Osteoblast (primary cell): Measurements from ENCODE around the gene HIRA. TPM values are rescaled to one million over a fixed set of nuclear protein-coding genes. Genes with fewer than 3 reads are reported as not detected.

Experiments used
- DNase-seq: peaks from one replicate; pipeline ENCODE4 v3.0.0; 2011; ENCODE audit warnings: low spot score, mixed read lengths; ENCODE audit not compliant: insufficient read length; ENCODE audit errors: missing footprints
- H2AFZ ChIP-seq: 2 replicates; pipeline ENCODE4 v1.6.0; 2011; ENCODE audit warnings: mild to moderate bottlenecking, low read length
- H3K27ac ChIP-seq: 2 replicates; pipeline ENCODE4 v1.5.1; 2011; ENCODE audit warnings: mild to moderate bottlenecking, low read depth, low read length, moderate library complexity
- H3K27me3 ChIP-seq: 2 replicates; pipeline ENCODE4 v1.6.0; 2012; ENCODE audit warnings: mild to moderate bottlenecking, control low read depth, inconsistent platforms, low read length, moderate library complexity; ENCODE audit not compliant: insufficient read depth
- H3K36me3 ChIP-seq: 2 replicates; pipeline ENCODE4 v1.5.1; 2011; ENCODE audit warnings: mild to moderate bottlenecking, low read length, control low read depth, moderate library complexity; ENCODE audit not compliant: insufficient read depth
- H3K4me1 ChIP-seq: 2 replicates; pipeline ENCODE4 v1.5.1; 2011; ENCODE audit warnings: mild to moderate bottlenecking, low read length, control low read depth, moderate library complexity; ENCODE audit not compliant: insufficient read depth
- H3K4me2 ChIP-seq: 2 replicates; pipeline ENCODE4 v1.6.0; 2011; ENCODE audit warnings: mild to moderate bottlenecking, low read length; ENCODE audit not compliant: insufficient read depth
- H3K4me3 ChIP-seq: fragments of 200-600 bp; sonication (generic); 3 replicates; pipeline ENCODE4 v1.5.1; 2012; ENCODE audit warnings: mild to moderate bottlenecking, low read length, inconsistent platforms; ENCODE audit not compliant: insufficient read depth
- H3K79me2 ChIP-seq: 2 replicates; pipeline ENCODE4 v1.6.0; 2012; ENCODE audit warnings: mild to moderate bottlenecking, low read length, control low read depth, inconsistent platforms; ENCODE audit not compliant: insufficient read depth
- H3K9me3 ChIP-seq: 2 replicates; pipeline ENCODE4 v1.5.1; 2011; ENCODE audit warnings: low read depth, low read length, control low read depth
- H4K20me1 ChIP-seq: 2 replicates; pipeline ENCODE4 v1.6.0; 2012; ENCODE audit warnings: mild to moderate bottlenecking, low read length, control low read depth; ENCODE audit not compliant: insufficient read depth
- CTCF ChIP-seq: IDR thresholded peaks from 2 replicates; pipeline ENCODE4 v1.5.1; 2011; ENCODE audit warnings: mild to moderate bottlenecking, low read depth, low read length, moderate library complexity; ENCODE audit errors: extremely low read depth
- total RNA-seq: library from RNA; depleted of rRNA; stranded (reverse); fragments of >200 nt; gene quantifications from 2 replicates; pipeline ENCODE4 v1.2.3, GENCODE V29; 2012

HIRA gene
- total RNA-seq, 1 donor, result 22.1 TPM

- DNase-seq, result no peak
- Histone ChIP-seq H3K79me2 (no peaks in the 10 kb centered on the region), H3K4me3 (no peak overlapping the region), H3K9me3 (no peaks in the 10 kb centered on the region), H2AFZ (no peak overlapping the region), H4K20me1 (peaks cover 8% of the 10 kb centered on the region), H3K4me2 (no peak overlapping the region), H3K27ac (no peak overlapping the region), H3K4me1 (no peaks in the 10 kb centered on the region), H3K27me3 (no peaks in the 10 kb centered on the region), H3K36me3 (peaks cover 67% of the 10 kb centered on the region)
- TF ChIP-seq CTCF, result no peak
Observed at GRCh38 chr22:19376247-19376646, 55.3 kb downstream of the HIRA start.

GRCh38 chr22:19375435-19375834 lies 56.1 kb downstream of the HIRA start:
- Histone ChIP-seq H3K36me3 (peaks cover 72% of the 10 kb centered on the region), H3K27me3 (no peaks in the 10 kb centered on the region), H3K4me2 (no peak overlapping the region), H3K79me2 (no peaks in the 10 kb centered on the region), H3K9me3 (no peaks in the 10 kb centered on the region), H3K4me3 (no peak overlapping the region), H2AFZ (no peak overlapping the region), H3K4me1 (no peaks in the 10 kb centered on the region), H4K20me1 (peaks cover 8% of the 10 kb centered on the region), H3K27ac (no peak overlapping the region)
- DNase-seq, result no peak
- no peak for TF ChIP-seq CTCF

GRCh38 chr22:19374410-19374809 lies 57.1 kb downstream of the HIRA start:
- no peak overlapping the region for H3K4me3 ChIP-seq
- no peaks in the 10 kb centered on the region for H3K9me3 ChIP-seq
- TF ChIP-seq CTCF, result no peak
- DNase-seq, result no peak
- H3K4me1 ChIP-seq, result no peaks in the 10 kb centered on the region
- H3K36me3 ChIP-seq, result peaks cover 79% of the 10 kb centered on the region
- no peaks in the 10 kb centered on the region for H3K27me3 ChIP-seq
- H4K20me1 ChIP-seq, result peaks cover 8% of the 10 kb centered on the region
- no peaks in the 10 kb centered on the region for H3K79me2 ChIP-seq
- H2AFZ ChIP-seq, result no peak overlapping the region
- no peak overlapping the region for H3K27ac ChIP-seq
- H3K4me2 ChIP-seq, result no peak overlapping the region

- no peak for DNase-seq
- Histone ChIP-seq H3K27ac (no peak overlapping the region), H3K36me3 (peaks cover 89% of the 10 kb centered on the region), H3K4me3 (no peak overlapping the region), H3K4me2 (no peak overlapping the region), H4K20me1 (peaks cover 8% of the 10 kb centered on the region), H3K27me3 (no peaks in the 10 kb centered on the region), H2AFZ (no peak overlapping the region), H3K9me3 (no peaks in the 10 kb centered on the region), H3K4me1 (no peaks in the 10 kb centered on the region), H3K79me2 (no peaks in the 10 kb centered on the region)
- TF ChIP-seq CTCF, result no peak
Observed at GRCh38 chr22:19373450-19373849, 58.1 kb downstream of the HIRA start.
